HEK293T (cell line): ENCODE measurements around the gene GCNT2.
A peak's percentile ranks its signal among the peaks of the same experiment; 100 is the strongest.

ENCODE experiments used
- CTCF ChIA-PET: fragments of 350-600 bp; formaldehyde crosslinking; extraction: SDS; loops from one replicate; lab custom pipeline; 2021; ENCODE audit warnings: antibody characterized with exemption, inconsistent platforms; lab: Yijun Ruan, JAX
- POLR2A ChIA-PET: fragments of 350-600 bp; formaldehyde crosslinking; extraction: SDS; loops from one replicate; lab custom pipeline; 2020; ENCODE audit warnings: antibody characterized with exemption, inconsistent platforms; lab: Yijun Ruan, JAX
- DNase-seq: peaks from one replicate; pipeline ENCODE4 v3.0.0; 2012; ENCODE audit warnings: mixed read lengths; ENCODE audit errors: extremely low spot score
- ARNT ChIP-seq: fragments of 450-650 bp; IDR thresholded peaks from 2 replicates; pipeline ENCODE4 v1.6.1; 2017; ENCODE audit warnings: mild to moderate bottlenecking
- BHLHE40 ChIP-seq: fragments of 450-650 bp; IDR thresholded peaks from 2 replicates; pipeline ENCODE4 v1.6.1; 2016; ENCODE audit warnings: mild to moderate bottlenecking, moderate library complexity, borderline replicate concordance
- CTBP1 ChIP-seq: fragments of 450-650 bp; IDR thresholded peaks from 2 replicates; pipeline ENCODE4 v1.6.1; 2016; ENCODE audit warnings: borderline replicate concordance
- ELF4 ChIP-seq: fragments of 450-650 bp; IDR thresholded peaks from 2 replicates; pipeline ENCODE4 v1.6.1; 2017; ENCODE audit warnings: antibody characterized with exemption
- FOXA1 ChIP-seq: fragments of 450-650 bp; IDR thresholded peaks from 2 replicates; pipeline ENCODE4 v1.6.1; 2016; ENCODE audit warnings: mild to moderate bottlenecking
- FOXK2 ChIP-seq: fragments of 450-650 bp; IDR thresholded peaks from 2 replicates; pipeline ENCODE4 v1.6.1; 2016; ENCODE audit warnings: mild to moderate bottlenecking
- FOXM1 ChIP-seq: fragments of 450-650 bp; IDR thresholded peaks from 2 replicates; pipeline ENCODE4 v1.6.1; 2017; ENCODE audit warnings: mild to moderate bottlenecking, borderline replicate concordance
- HDGF ChIP-seq: fragments of 450-650 bp; IDR thresholded peaks from 2 replicates; pipeline ENCODE4 v1.6.1; 2017; ENCODE audit warnings: antibody characterized with exemption, borderline replicate concordance
- L3MBTL2 ChIP-seq: fragments of 450-650 bp; conservative IDR thresholded peaks from 2 replicates; pipeline ENCODE4 v1.6.1; 2016; ENCODE audit warnings: mild to moderate bottlenecking
- LEF1 ChIP-seq: fragments of 450-650 bp; IDR thresholded peaks from 2 replicates; pipeline ENCODE4 v1.6.1; 2017; ENCODE audit warnings: mild to moderate bottlenecking, borderline replicate concordance
- NFRKB ChIP-seq: fragments of 450-650 bp; IDR thresholded peaks from 2 replicates; pipeline ENCODE4 v1.6.1; 2016; ENCODE audit warnings: mild to moderate bottlenecking, moderate library complexity
- SP1 ChIP-seq: fragments of 450-650 bp; IDR thresholded peaks from 2 replicates; pipeline ENCODE4 v1.6.1; 2017
- SUZ12 ChIP-seq: fragments of 450-650 bp; IDR thresholded peaks from 2 replicates; pipeline ENCODE4 v1.6.1; 2016; ENCODE audit warnings: mild to moderate bottlenecking
- TARDBP ChIP-seq: fragments of 450-650 bp; IDR thresholded peaks from 2 replicates; pipeline ENCODE4 v1.6.1; 2016
- ZNF384 ChIP-seq: fragments of 450-650 bp; IDR thresholded peaks from 2 replicates; pipeline ENCODE4 v1.6.1; 2016
- TF ChIP-seq, protein P1 (sequence below): fragments of 450-650 bp; IDR thresholded peaks from 2 replicates; pipeline ENCODE4 v1.6.1; 2016

Gene GCNT2

DNA sequence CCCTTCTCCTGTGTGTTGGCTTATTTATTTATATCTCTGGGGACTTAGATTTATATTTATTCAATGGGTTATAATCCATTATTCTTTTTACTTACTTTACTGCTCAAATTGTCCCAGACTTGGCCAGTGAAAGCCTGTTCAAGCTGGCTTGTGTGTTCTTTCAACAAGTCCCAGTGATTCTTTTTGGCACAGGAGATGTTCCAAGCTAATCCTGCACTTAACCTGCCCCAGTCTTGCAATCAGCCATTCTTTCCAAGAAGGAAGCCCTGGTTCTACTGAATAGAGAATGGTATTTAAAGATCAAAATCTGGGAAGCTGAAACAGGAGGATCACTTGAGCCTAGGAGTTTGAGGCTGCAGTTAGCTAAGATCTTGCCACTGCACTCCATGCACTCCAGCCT, 26.7 kb downstream of the GCNT2 start:
- no peak for DNase-seq
- CTCF ChIA-PET, result interaction anchor here (1.7 kb wide), 1 partner anchor 8 kb away, joined by 4 read pairs; no protein-coding TSS in a partner anchor
- POLR2A ChIA-PET, result no interaction called here
- TF ChIP-seq FOXA1 (no peak), NFRKB (no peak)

DNA sequence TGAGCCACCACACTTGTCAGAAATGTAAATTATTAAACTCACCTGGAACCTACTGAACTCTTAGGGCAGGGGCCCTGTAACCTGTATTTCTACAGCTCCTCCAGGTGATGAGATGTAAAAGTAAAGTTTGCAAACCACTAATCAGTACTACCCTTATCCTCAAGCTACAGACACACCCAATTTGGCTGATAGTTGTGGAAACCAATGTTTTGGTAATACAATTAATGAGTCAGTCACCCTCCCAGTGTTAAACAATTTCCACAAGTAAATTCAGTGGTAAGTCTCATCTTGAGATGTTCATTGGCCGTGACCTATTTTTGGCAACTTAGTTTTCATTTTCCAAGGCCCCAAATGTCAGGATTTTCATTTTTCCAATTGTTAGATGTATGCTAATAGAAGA, 29.6 kb downstream of the GCNT2 start:
- no peak for DNase-seq
- CTCF ChIA-PET, result no interaction called here
- TF ChIP-seq ELF4 (no peak), TARDBP (no peak), FOXA1 (no peak)
- POLR2A ChIA-PET, result no interaction called here

DNA sequence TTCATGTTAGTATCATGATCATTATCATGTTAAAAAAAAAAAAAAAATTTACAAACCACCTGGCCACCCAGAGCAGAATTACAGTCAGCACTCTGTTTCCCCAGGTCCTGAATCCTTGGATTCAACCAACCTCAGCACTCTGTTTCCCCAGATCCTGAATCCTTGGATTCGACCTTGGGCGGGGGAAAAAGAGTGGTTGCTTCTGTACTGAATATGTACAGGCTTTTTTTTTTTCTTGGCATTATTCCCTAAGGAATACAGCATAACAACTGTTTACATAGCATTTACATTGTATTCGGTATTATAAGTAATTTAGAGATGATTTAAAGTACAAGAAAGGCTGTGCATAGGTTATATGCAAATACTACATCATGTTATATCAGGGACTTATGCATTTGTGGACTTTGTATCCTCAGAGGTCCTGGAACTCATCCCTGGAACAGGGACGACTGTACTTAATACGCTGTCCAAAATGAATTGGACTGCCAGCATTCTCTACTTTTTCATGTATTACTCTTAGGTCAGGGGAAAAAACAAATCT, 31.2 kb downstream of the GCNT2 start:
- TF ChIP-seq FOXA1 (no peak), SUZ12 (no peak), SP1 (no peak), BHLHE40 (no peak), FOXK2 (no peak), L3MBTL2 (no peak), CTBP1 (no peak), LEF1 (no peak), ZNF384 (no peak), FOXM1 (no peak), HDGF (no peak), TARDBP (no peak), ELF4 (no peak)
- TF ChIP-seq, protein P1, sequence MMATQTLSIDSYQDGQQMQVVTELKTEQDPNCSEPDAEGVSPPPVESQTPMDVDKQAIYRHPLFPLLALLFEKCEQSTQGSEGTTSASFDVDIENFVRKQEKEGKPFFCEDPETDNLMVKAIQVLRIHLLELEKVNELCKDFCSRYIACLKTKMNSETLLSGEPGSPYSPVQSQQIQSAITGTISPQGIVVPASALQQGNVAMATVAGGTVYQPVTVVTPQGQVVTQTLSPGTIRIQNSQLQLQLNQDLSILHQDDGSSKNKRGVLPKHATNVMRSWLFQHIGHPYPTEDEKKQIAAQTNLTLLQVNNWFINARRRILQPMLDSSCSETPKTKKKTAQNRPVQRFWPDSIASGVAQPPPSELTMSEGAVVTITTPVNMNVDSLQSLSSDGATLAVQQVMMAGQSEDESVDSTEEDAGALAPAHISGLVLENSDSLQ, result no peak
- DNase-seq, result no peak
- ChIA-PET CTCF (interaction anchor here (0.6 kb wide), 1 partner anchor 895 kb away, joined by 3 read pairs; no protein-coding TSS in a partner anchor), POLR2A (no interaction called here)

DNA sequence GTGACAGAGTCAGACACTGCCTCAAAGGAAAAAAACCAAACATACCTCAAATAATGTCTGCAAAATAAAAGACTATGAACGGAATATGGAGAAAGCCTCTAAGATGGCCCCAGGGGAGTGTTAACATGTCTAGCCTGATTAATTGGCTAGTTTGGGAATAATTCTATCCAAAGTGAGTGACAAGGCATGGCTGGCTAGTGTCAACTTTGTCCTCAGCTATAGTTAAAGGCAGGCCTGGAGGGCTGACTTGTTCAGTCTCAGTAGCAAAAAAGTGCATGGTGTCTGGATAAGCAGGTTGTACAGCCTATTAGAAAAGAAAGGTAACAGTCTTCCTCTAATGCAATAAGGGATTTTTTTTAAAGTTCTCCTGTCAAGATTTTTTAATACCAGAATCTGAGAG, 32.7 kb downstream of the GCNT2 start:
- ChIA-PET CTCF (no interaction called here), POLR2A (interaction anchor here (1.2 kb wide), 1 partner anchor 141 kb away, joined by 3 read pairs; the partner anchor contains the start of genes C6orf52 and PAK1IP1)
- TF ChIP-seq ELF4 (no peak), NFRKB (no peak), FOXM1 (no peak), ZNF384 (no peak), CTBP1 (no peak), L3MBTL2 (no peak), BHLHE40 (no peak), FOXK2 (no peak), HDGF (no peak), LEF1 (no peak), FOXA1 (no peak), SP1 (no peak), ARNT (no peak), TARDBP (no peak), SUZ12 (no peak)
- TF ChIP-seq, protein P1, result no peak
- DNase-seq, result no peak

DNA sequence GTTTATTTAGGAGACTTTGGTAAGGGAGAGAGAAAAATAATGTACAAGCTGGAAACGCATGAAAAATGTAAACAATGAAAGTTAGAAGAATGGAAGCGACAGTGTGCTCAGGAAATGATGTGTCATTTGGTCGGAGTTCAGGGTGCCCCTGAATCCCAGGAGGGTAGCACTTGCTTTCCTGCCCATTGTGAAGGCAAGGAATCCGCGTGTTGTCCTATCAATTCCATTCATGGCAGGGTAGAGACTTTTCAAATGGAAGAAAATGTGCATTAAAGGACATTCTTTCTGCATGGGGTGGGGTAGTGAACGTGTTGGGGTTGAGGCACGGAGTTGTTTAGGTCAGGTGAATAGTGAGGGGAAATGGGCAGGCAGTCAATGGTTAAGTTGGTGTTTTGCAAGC, 33.7 kb downstream of the GCNT2 start:
- no peak for DNase-seq
- TF ChIP-seq SP1 (no peak), ELF4 (no peak)
- ChIA-PET POLR2A (interaction anchor here (1.2 kb wide), 1 partner anchor 140 kb away, joined by 9 read pairs; the partner anchor contains the start of genes C6orf52 and PAK1IP1), CTCF (no interaction called here)

DNA sequence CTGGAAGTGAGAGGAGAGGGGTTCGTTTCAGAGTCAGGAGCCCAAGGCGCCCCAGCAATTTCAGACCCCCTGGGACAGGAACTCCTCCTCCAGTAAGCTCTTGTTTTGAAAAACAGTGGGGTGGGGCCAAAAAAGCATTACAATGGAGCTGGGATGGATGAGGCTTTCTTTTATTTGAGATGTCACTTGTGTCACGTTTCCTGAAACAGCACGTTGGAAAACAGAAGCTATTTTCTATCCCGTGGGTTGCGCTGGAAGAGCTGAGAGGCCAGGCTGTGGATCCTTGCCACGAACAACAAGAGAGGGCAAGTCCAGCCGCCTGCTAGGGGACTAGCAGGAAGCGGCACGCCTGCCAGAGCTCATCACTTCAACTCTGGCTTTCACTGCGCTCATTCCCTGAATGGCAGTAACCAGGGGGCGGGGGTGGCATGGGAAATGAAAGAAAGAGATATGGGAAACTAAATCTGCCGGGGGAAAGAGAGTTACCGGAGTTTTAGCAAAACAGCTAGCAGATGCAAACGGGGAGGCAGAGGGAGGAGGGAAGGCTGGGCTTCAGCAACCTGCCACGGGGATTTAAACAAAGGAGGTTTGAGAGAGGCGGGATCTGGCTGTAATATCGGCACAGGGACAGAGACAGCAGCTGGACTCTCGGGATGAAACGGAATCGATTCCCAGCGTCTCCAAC, 34.6 kb downstream of the GCNT2 start:
- CTCF ChIA-PET, result interaction anchor here (0.7 to 1.5 kb wide), 2 partner anchors 8 to 466 kb away, joined by 3 to 4 read pairs; no protein-coding TSS in a partner anchor
- TF ChIP-seq L3MBTL2 (0 out of 2 replicates have a peak, but pooled peaks have one; percentile 21), ELF4 (no peak), LEF1 (no peak), TARDBP (no peak)
- TF ChIP-seq, protein P1, result no peak
- POLR2A ChIA-PET, result interaction anchor here (1.0 to 1.2 kb wide), 2 partner anchors 57 to 139 kb away, joined by 4 to 9 read pairs; partner anchors contain the start of genes C6orf52 and PAK1IP1
- peak; percentile 42 for DNase-seq
